ENCODE data around the gene PHC2.

Gene PHC2

DNA sequence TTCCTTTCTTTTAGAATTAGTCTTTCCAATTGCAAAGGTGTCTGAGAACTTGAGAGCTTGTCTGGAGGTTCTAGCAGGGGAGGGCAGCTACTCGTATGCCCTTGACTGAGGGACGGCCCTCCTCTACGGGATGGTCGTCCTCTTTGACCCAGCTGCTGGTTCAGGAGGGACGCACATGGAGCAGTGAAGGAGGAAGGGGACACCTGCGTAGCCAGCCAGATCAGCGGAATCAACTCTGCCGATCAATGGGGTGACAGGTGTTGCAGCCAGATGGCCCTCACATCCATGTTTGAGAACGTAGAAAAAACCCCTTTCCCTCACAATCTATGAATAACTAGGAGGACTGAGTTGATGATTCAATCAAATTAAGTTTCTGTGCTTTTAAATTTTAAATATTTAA is 94.3 kb downstream of the PHC2 start:
- in situ Hi-C loops (cut with HindIII; ENCODE audit: low sequenced_read_pairs), result no loop called here

DNA sequence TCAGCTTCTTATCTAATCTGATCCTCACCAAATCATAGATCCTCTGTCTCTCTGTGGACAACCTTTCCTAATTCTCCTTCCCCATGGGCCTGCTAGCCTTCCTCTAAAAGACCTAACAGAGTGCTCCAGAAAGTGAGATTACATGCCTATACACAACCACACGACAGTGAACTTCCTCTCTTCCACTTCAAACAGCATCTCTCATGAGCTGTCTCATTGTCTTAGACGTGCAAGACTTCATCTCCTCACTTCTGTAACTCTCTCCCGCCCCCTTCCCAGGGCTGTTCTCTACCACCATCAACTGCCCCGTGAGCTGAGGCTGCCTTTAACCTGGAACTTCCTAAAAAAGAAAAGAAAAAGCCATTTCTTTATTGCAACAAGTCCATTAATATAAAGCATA is 95.9 kb downstream of the PHC2 start:
- in situ Hi-C loops (cut with HindIII; ENCODE audit: low sequenced_read_pairs), result no loop called here

DNA sequence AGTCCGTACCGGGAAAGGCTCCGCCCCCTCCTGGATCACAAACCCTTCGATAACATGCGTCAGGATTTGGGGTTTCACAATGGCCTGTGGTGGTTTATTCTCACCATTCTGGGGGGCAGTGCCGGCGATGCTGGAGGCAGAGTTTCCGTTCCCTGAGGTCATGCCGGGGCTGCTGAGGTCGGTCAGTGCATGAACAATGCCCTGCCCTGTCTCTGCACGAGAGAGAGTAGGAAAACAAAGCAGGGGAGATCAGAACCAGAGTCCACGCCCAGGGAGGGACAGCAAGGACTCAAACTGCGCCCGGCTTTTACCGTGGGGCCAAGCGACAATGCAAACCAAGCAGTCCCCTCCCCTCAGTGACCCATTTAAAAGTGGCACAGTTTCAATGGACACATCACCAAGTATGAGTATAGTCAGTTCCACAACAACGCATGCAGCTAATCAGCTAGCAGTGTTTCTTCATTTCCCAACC is 96.8 kb downstream of the PHC2 start:
- in situ Hi-C loops (cut with HindIII; ENCODE audit: low sequenced_read_pairs), result no loop called here

DNA sequence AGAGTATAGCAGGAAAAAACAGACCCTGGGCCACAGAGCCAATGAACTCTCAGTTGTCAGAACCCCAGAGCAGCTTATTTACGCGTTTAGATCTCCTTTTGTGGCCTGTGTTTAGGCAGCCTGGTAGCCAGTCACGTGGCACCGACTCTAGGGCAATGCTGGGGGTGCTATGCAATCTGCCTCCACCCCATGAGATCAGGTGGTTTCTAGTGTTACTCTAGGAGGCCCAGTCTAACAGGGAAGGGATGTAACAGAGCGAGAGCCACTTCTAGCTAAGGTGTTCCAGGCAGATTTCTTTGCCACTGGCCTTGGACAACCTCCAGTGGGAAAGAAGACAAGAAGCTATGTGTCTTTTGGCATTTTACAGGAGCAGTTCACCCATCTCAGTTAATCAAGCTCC is 98.0 kb downstream of the PHC2 start:
- in situ Hi-C loops (cut with HindIII; ENCODE audit: low sequenced_read_pairs), result no loop called here

DNA sequence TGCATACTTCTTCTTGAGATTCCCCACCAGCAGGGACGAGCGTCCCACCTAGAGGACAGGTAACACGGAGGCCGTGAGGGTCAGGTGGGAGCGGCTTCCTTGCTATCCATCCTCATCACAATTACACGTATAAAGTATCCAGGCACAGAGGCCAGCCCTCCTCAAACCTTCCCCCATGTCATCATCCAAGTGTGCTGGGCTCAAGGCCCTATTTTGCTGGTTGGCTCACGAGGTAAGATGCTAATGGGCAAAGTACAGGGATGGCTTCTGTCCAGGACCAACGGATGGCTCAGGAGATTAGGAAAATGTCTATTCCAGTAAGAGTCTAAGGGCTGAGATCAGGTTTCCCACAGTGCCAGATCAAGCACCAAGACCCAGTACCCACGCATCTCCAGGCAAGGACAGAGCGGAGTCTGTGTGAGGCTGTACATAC is 98.5 kb downstream of the PHC2 start:
- in situ Hi-C loops (cut with HindIII; ENCODE audit: low sequenced_read_pairs), result no loop called here

DNA sequence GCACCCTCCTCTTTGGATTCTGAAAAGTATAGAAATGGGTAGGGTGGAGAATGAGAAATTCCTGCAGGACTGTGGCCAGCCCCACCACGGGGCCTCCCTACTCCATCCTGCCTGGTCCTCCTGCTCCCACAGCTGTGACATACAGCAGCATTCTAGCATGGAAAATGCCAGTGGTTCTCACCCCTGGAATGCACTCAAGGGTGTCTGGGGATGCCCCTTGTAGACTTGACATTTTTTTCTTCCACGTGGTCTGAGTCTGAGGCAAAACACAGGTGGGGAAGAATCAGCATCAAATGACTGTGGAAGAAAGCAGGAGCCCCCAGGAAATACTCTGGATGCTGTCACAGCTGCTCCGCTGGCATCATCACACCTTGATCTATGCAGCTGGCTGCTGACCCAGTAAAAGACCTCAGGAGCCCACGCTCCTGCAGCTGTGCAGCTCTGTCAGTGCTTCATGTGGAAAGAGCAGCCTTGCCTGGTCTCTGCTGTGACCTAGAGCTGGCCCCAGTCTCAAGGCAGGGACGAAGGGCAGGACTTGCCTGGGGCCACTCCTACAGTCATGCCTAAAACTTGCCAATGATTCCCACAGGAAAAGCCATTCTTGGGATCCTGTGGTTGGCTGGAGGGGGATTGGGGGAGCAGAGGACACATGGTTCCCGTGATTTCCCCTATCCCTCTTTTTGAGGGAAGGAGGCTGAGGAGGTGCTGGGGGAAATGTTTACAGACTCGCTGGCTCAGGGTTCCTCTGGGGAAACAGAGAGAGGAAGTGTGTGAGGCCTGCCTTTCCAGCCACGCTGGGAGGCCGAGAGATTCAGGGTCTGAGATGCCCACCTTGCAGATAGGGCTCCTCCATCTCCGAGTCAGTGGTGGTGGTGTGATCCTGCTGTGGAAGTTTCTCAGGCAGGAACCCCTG is 99.2 kb downstream of the PHC2 start:
- in situ Hi-C loops (cut with HindIII; ENCODE audit: low sequenced_read_pairs), result no loop called here

DNA sequence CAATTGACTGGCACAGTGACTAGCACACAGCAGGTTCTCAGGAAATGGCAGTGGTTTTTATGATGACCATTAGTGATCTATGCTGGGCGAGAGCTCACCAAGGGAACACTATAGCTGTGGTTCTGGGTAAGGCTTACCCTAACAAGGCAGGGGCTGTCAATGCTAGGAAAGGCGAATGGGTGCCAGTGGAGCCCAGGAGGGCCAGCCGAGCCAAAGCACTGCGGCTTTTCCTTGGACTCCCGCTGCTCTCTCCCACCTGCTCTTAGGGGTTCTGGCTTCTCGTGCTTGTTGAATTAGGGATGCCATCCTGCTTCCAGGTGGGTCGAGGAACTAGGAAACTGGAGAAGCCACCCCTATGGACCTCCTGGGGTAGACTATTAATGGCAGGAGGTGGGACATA is 100.0 kb downstream of the PHC2 start:
- in situ Hi-C loops (cut with HindIII; ENCODE audit: low sequenced_read_pairs), result no loop called here

DNA sequence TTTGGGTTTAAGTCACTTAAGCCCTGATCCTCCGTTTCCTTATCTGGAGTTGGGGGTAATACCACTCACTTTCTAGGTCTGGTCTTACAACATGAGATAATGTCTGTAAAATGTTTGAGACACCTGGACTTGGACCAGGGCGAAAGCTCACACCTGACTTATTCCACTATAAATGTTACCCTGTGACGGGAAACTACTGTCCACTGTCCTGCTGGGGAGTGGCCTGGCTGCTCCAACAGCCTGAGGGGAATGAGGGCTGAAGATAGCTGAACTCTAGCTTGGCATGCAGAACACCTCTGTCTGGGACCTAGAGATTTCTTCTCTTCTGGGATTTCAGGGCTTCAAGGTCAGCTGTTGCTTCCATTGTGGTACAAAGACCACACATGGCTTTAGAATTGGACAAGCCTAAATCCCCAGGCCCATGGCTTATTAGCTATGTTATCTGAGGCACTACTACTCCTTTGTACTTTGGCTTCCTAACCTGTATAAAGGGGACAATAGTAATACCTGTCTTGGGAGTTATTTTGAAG is 100.5 kb downstream of the PHC2 start:
- in situ Hi-C loops (cut with HindIII; ENCODE audit: low sequenced_read_pairs), result no loop called here

DNA sequence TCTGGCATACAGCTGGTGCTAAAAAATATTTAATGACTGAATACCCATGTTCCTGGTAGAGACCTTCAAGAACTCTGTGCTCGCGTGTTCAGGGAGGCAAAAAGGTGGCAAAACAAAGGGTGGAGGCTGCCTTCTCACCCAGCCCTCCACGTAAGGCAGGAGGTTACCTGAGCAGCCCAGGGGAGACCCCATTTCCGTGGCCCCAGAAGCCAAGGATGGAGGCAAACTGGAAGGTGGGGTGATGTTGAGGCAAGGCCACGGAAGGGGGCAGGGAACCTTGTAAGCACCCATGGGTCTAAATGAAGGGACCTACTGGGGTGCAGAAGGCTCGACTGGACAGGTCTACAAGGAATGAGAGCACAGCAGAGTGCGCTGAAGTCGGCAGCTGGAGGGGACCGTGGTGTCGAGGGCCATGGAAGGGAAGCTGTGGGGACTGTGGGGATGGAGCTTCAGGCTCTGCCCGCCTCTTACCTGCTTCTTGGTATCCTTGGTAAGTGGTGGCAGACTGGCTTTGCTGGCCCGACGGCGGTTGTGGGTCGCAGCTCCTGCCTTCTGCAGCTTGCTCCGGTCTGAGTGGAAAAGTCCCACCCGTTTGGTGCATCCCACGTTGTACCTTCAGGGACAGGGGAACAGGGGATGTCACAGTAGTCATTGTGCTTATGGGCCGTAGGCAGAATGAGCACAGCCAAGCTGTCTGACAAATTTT is 101.1 kb downstream of the PHC2 start:
- in situ Hi-C loops (cut with HindIII; ENCODE audit: low sequenced_read_pairs), result no loop called here

DNA sequence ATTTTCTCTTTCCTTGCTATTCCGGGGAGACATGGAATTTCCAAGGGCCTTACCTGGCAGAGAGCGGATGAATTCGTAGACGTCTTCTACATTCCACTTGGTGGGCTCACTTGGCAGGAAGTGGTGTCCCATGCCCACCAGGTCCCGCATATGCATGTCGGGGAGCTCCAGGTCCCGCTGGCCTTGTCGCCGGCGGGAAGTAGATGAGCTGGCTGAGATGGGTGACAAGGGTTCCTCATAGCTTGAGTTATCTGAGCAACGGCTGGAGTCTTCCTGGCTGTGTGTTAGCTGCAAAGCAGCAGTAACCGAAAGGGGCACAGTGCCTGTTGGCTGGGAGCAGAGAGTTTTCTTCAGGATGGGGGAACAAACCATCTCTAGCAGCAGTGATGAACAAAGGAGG is 102.1 kb downstream of the PHC2 start:
- in situ Hi-C loops (cut with HindIII; ENCODE audit: low sequenced_read_pairs), result no loop called here

DNA sequence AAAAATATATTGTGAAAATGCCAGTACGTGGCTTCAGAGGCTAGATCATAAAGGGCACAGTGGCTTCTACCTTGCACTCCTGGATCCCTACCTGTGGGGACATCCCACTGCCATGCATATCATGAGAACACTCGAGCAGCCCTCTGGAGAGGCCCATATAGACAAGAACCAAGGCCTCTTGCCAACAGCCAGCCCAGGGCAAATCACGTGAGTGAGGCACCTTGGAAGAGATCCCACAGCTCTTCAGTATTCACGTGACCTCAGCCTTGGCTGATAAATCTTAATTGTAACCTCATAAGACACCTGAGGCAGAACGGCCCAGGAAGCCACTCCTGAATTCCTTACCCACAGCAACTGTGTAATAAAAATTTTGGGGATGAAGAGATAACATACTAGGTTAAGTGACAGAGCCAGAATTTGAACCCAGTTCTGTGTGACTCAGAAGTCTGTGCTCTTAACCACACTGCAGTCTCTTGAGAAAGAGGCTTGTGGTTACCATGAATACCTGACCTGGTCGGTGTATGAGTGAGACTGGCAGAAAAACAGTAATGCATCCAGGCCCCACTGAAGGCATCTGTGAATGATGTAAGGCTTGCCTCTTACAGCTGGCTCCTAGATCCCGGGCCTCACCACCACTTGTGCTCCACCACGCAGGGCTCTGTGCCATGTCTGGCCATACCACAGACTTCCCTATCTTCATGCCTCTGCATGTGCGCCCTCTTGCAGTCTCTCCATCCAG is 103.1 kb downstream of the PHC2 start:
- in situ Hi-C loops (cut with HindIII; ENCODE audit: low sequenced_read_pairs), result no loop called here

DNA sequence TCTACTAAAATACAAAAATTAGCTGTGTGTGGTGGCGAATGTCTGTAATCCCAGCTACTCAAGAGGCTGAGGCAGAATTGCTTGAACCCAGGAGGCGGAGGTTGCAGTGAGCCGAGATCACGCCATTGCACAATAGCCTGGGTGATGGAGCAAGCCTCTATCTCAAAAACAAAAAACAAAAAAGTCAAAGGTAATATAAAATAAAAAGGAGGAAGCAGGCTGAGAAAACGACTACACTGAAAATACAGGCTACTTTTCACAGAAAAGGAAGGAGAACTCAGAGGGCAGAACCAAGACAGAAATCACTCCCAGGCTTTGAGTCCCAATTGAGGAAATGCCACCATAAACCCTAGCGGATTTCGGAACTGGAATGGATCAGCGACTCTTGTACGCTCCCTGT is 104.1 kb downstream of the PHC2 start:
- in situ Hi-C loops (cut with HindIII; ENCODE audit: low sequenced_read_pairs), result no loop called here

DNA sequence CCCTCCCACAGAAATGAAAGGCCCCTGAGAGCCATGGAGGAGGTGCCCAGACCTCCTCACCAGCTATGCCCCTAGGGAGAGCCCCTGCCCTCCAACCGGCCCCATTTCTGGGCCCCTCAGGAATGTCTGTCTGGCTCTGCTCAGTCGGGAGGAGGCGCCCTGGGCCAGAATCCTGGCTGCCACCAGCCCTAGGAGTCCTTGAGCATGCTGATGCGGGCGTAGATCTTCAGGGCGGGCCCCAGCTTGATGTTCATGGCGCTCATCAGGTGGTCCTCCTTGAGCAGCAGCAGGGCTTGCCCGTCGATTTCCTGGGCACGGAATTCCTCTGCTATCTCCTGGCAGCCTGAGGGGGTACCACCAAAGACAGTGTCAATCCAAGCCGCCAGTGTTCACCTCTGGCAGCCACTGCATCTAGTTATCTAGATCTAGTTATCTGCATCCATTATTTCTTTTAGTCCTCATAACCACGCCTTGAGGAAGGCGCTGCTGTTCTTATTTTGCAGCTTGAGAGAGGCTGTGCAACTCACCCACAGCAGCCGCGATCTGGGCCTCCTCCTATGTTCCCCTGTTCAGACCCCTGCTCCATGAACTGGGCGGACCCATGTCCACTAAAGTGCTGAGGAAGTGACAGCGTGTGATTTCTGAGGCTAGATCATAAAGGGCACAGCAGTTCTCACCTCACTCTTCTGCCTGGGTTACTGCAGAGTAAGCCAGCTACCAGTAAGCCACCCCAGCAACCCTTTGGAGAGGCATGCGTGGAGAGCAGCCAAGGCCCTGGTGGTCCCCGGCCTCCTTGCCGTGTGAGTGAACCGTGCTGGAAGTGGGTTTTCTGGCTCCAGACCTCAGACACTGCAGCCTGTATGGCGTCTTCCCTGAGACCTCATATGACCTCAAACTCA is 106.0 kb downstream of the PHC2 start:
- in situ Hi-C loops (cut with HindIII; ENCODE audit: low sequenced_read_pairs), result no loop called here

DNA sequence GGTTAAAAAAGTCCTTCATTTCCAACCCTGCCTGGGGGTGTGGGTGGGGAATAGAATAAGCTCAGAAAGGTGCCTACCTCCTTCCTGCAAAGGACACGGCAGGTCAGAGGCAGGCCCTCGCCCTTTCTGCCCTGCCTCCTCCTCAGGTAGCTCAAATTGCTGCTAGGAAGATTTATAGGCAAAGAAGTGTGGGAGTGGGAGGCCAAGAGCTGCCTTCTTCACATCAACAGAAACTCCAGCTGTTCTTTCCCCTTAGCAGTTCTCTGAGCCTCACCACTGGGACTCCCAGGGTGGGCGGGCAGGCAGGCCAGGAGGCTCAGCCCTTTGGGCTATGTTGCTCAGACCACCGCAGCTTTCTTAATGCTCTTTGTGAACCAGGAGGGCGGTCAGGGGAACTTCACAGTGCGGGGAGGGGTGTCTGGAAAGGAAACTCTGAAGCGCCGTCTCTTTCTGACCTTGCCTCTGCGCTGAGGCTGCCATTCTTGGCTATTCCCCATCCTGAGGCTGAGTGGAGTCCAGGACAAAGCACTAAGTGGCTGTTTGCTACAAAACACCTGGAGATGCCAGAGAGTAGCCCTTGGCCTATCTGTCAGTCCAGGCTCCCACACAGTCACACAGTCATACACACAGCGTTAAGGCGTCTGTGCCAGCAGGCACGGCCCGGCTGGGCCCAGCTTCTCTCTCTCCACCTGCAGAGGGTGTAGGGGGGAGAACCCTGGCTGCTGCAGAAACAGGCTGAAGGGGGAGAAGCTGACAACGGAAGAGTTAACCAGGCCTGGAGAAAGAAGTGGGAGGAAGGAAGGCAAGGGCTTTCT is 107.0 kb downstream of the PHC2 start:
- in situ Hi-C loops (cut with HindIII; ENCODE audit: low sequenced_read_pairs), result no loop called here

DNA sequence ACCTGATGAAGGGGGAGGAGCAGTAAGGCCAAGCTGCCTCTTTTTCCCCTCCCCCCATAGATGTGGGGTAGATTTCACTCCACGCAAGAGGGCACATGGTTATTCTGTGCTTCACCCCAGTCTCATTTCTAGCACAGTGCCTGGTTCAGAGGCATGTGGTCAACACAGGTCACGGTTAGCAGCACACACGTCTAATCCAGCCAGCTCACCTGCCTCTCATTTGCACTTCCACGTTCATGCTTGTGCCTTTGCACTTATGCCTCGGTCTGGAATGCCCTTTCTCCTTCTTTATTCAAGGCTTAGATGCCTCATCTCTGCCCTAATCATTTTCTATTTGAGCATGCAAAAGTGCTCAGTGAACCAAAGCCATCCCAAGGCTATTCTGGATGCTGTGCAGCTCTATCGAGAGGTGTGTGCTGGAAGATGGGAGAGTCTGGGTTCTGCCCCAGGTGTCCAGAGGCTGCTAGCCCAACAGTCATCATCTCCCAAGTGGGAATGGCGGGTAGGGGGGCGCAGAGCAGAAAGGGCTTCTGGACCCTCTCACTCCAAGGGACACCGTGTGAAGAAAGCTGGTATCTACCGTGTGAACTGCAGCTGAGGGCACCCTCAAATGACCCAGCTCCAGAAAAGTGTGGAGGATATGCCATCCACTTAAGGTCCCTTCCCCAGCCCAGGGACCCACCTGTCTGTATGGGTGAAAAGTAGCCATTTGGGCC is 107.9 kb downstream of the PHC2 start:
- in situ Hi-C loops (cut with HindIII; ENCODE audit: low sequenced_read_pairs), result no loop called here

DNA sequence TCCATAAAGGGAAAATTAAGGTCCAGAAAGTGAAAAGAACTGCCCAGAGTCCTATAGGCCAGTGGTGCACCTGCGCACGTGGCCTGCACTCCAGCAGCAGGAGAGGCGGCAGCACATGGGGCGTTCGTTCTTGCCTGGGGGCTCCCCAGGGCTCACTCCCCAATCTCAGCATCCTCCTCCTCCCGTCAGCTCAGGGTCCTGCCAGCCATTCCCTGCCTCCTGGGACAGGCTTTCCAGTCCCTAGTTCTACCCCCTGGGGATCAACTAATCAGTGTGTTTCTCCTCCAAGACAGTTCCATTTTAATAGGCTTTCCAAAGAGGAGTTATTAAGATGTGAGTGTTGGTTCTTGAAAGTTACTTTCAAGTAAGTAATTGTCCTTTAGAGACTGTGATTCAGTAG is 108.8 kb downstream of the PHC2 start:
- in situ Hi-C loops (cut with HindIII; ENCODE audit: low sequenced_read_pairs), result no loop called here

DNA sequence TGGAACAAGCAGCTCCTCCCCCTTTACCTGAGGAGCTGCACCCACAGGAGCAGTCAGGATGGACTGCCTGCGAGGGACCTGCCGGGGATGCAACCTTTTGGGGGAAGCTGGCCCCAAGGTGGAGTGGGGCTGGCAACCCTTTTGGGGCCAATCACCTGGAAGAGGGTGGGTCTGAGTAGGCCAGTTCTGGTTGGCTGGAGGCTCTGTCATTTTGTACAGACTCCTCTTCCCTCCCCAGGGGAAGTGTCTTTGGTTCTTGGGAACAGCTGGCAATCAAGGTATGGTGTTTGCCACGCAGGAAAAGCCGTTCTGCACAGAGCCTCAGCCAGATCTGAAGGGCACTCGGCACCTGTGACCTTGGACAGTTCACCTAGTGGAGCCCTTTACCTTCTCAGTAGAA is 109.7 kb downstream of the PHC2 start:
- in situ Hi-C loops (cut with HindIII; ENCODE audit: low sequenced_read_pairs), result no loop called here

DNA sequence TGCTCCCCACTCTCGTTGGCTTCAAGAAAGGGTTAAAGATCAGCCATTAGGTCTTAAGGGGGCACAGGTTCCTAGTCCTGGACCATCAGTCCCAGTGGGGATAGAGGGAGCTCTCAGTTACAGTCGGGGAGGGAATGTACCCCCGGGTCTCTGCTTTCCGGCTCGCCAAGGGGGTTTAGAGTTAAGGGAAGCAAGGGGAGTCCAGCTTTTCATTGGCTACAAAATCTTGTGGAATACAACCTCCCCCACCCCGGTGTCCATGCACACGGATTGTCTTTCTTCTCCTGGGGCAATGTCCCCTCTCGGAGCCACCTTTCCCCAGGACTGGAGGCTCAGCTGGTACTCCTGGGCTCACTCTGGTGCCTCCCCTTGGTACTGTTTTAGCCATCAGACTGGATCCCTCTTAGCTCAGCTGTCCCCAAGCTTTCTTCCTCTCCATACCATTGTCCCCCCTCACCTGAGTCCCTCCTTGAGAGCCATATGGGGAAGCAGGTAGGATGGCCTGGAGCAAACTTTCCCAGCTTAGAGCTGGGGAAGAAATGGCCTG is 110.2 kb downstream of the PHC2 start, which contains the start of gene A3GALT2:
Gene A3GALT2 (minus strand): TSS at position 480 of the 547 bp plus-strand sequence. CDS start 0 bp downstream, at position 480.
- in situ Hi-C loops (cut with HindIII; ENCODE audit: low sequenced_read_pairs), result no loop called here
